Measurements from ENCODE around the gene HIP1R. TPM values are rescaled to one million over a fixed set of nuclear protein-coding genes. Genes with fewer than 3 reads are reported as not detected.

HIP1R gene, protein sequence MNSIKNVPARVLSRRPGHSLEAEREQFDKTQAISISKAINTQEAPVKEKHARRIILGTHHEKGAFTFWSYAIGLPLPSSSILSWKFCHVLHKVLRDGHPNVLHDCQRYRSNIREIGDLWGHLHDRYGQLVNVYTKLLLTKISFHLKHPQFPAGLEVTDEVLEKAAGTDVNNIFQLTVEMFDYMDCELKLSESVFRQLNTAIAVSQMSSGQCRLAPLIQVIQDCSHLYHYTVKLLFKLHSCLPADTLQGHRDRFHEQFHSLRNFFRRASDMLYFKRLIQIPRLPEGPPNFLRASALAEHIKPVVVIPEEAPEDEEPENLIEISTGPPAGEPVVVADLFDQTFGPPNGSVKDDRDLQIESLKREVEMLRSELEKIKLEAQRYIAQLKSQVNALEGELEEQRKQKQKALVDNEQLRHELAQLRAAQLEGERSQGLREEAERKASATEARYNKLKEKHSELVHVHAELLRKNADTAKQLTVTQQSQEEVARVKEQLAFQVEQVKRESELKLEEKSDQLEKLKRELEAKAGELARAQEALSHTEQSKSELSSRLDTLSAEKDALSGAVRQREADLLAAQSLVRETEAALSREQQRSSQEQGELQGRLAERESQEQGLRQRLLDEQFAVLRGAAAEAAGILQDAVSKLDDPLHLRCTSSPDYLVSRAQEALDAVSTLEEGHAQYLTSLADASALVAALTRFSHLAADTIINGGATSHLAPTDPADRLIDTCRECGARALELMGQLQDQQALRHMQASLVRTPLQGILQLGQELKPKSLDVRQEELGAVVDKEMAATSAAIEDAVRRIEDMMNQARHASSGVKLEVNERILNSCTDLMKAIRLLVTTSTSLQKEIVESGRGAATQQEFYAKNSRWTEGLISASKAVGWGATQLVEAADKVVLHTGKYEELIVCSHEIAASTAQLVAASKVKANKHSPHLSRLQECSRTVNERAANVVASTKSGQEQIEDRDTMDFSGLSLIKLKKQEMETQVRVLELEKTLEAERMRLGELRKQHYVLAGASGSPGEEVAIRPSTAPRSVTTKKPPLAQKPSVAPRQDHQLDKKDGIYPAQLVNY
- total RNA-seq, result 100 to 1,000 TPM in 1 of 6 donors, 10 to 100 TPM in 5; 34.2 to 137 (median 46.9) TPM

DNA sequence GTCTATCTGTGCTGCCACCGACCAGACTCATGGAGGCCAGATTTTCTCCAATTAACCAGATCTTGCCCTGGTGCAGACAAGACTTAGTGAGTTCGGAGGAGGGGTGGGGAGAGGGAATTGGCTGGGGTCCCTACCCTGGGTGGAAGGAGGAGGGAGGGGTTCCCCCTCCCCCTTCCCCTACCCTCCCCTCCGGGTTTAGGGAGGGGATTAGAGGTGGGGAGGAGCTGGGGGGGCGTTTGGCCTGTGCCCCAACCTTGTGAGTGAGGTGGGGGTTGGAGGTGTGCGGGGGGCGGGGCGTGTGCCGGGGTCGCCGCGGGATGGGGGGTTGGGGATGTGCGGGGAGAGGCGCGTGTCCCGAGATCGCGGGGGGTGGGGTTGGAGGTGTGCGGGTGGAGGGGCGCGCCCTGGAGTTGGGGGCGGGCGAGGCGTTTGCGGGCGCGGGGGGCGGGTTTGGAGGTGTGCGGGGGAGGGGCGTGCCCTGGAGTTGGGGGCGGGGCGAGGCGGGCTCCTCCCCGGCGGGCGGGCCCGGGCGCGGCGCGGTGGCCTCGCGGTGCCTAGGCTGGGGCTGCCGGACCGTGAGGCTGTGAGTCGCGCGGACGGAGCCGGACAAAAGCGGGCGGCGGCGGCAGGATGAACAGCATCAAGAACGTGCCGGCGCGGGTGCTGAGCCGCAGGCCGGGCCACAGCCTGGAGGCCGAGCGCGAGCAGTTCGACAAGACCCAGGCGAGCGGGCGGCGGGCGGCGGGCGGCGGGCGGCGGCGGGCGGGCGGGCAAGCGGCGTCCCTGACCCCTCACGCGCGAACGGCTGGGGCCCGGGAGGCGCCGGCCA lies at the start of gene HIP1R:
HIP1R (plus strand) TSS at position 537 of the 829 bp plus-strand sequence; CDS start at position 631, 94 bp downstream.
- Histone ChIP-seq H3K4me3 (peak within 1 kb of the TSS; percentile 82 to 88 (median 86)), H3K9me3 (no peaks in the 10 kb centered on the region), H3K27me3 (no peaks in the 10 kb centered on the region), H3K36me3 (no peaks in the 10 kb centered on the region), H3K27ac (peak within 1 kb of the TSS; percentile 79 to 91 (median 88)), H3K4me1 (peaks cover 19 to 37% (median 21%) of the 10 kb centered on the region in 4 donors)
- peak; percentile 53 to 92 for DNase-seq
- whole genome bisulfite sequencing, 2 donors, result 0% methylated on average over 2 to 4 of the region's 85 CpGs
- TF ChIP-seq EP300 (IDR thresholded peaks at IDR 0.05) (no peak), POLR2A (IDR thresholded peaks at IDR 0.05) (peak in 1 of 4 donors; percentile 38)
- ATAC-seq (ENCODE audit: low FRiP score in 2 of 2), result peak in 1 of 2 donors; percentile 64

DNA sequence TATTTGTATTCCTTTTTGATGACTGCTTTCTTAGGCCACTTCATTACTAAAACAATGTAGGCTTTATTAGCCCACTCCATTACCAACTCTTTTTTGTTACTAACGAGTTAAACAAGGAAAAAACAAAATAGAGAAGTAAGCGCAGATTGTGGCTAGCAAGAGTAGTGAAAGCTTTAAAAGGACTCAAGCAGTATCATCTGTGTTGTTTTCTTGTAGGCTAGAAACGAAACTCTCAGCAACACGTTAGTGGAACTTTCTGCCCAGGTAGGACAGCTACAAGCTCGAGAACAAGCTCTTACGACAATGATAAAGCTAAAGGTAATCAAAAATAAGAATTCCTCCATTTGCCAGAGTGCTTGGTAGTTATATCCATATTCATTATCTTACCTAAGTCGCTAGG lies 49.8 kb upstream of the HIP1R start:
- ATAC-seq (ENCODE audit: low FRiP score in 2 of 2), result no peak
- H3K27me3 ChIP-seq, result no peaks in the 10 kb centered on the region
- DNase-seq, result no peak
- no peak overlapping the region for H3K27ac ChIP-seq
- 81 to 82% methylated on average over 7 of the region's 7 CpGs for WGBS, 2 donors
- H3K36me3 ChIP-seq, result no peaks in the 10 kb centered on the region
- TF ChIP-seq, protein P1, sequence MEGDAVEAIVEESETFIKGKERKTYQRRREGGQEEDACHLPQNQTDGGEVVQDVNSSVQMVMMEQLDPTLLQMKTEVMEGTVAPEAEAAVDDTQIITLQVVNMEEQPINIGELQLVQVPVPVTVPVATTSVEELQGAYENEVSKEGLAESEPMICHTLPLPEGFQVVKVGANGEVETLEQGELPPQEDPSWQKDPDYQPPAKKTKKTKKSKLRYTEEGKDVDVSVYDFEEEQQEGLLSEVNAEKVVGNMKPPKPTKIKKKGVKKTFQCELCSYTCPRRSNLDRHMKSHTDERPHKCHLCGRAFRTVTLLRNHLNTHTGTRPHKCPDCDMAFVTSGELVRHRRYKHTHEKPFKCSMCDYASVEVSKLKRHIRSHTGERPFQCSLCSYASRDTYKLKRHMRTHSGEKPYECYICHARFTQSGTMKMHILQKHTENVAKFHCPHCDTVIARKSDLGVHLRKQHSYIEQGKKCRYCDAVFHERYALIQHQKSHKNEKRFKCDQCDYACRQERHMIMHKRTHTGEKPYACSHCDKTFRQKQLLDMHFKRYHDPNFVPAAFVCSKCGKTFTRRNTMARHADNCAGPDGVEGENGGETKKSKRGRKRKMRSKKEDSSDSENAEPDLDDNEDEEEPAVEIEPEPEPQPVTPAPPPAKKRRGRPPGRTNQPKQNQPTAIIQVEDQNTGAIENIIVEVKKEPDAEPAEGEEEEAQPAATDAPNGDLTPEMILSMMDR (IDR thresholded peaks at IDR 0.05), result no peak
- TF ChIP-seq POLR2AphosphoS5 (IDR thresholded peaks at IDR 0.05) (no peak), EP300 (IDR thresholded peaks at IDR 0.05) (no peak), POLR2A (IDR thresholded peaks at IDR 0.05) (no peak)
- no peak overlapping the region for H3K4me3 ChIP-seq
- no peaks in the 10 kb centered on the region for H3K4me1 ChIP-seq
- H3K9me3 ChIP-seq, result no peaks in the 10 kb centered on the region

DNA sequence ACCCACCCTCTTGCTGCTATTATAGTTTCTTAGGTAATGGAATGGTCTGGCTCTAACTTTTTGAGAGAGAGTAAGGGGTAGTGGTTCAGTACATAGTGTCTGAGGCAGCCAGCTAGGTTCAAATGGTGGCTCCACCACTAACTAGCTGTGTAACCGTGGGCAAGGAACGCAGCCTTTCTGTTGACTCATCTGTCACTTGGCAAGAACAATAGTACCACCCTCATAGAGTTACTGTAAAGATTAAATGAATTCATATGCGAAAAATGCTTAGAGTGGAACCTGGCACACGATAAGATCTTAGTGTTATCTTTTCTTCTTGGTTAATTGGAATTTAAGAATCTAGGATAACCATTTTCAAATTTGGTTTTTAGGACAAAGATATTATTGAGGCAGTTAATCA lies 46.9 kb upstream of the HIP1R start:
- ATAC-seq (ENCODE audit: low FRiP score in 2 of 2) (no peak), DNase-seq (no peak)
- H3K4me3 ChIP-seq, result no peak overlapping the region
- WGBS, 2 donors, result 69 to 77% methylated on average over 4 of the region's 4 CpGs
- H3K9me3 ChIP-seq, result no peaks in the 10 kb centered on the region
- H3K27ac ChIP-seq, result no peak overlapping the region
- TF ChIP-seq, protein P1 (IDR thresholded peaks at IDR 0.05), result no peak
- TF ChIP-seq EP300 (IDR thresholded peaks at IDR 0.05) (no peak), POLR2A (IDR thresholded peaks at IDR 0.05) (no peak), POLR2AphosphoS5 (IDR thresholded peaks at IDR 0.05) (no peak)
- H3K27me3 ChIP-seq, result no peaks in the 10 kb centered on the region
- H3K4me1 ChIP-seq, result no peaks in the 10 kb centered on the region
- H3K36me3 ChIP-seq, result no peaks in the 10 kb centered on the region

DNA sequence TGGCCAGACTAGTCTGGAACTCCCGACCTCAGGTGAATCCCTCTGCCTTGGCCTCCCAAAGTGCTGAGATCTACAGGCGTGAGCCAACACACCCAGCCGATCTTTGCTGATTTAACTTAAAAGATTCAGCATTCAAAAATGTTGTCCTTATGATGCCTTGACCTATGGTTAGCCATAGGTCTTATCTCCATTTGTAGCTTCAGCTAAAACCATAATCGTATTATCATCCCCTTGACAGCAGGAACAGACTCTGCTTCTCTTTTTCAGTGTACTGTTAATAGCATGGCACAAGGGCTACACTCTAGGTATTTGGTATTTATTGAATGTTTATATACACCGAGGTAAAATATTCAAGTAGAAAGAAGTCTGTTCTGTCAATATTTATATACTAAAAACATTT lies 45.6 kb upstream of the HIP1R start:
- Histone ChIP-seq H3K4me3 (no peak overlapping the region), H3K27me3 (no peaks in the 10 kb centered on the region), H3K36me3 (no peaks in the 10 kb centered on the region), H3K9me3 (no peaks in the 10 kb centered on the region), H3K27ac (no peak overlapping the region), H3K4me1 (no peaks in the 10 kb centered on the region)
- no peak for TF ChIP-seq EP300 (IDR thresholded peaks at IDR 0.05)
- TF ChIP-seq, protein P1 (IDR thresholded peaks at IDR 0.05), result no peak
- TF ChIP-seq POLR2AphosphoS5 (IDR thresholded peaks at IDR 0.05), result no peak
- no peak for TF ChIP-seq POLR2A (IDR thresholded peaks at IDR 0.05)
- DNase-seq (no peak), ATAC-seq (ENCODE audit: low FRiP score in 2 of 2) (no peak)
- WGBS, 2 donors, result 78 to 86% methylated on average over 5 of the region's 5 CpGs

All from upper lobe of left lung (tissue), 6 donors.